Breast epithelium (tissue), 4 donors: Measurements from ENCODE around the gene FIS1. TPM values are rescaled to one million over a fixed set of nuclear protein-coding genes. Genes with fewer than 3 reads are reported as not detected.
A peak's percentile ranks its signal among the peaks of the same experiment; 100 is the strongest.

ENCODE experiments used
- DNase-seq, 2 donors: peaks; one replicate each; pipeline ENCODE4 v3.0.0-alpha.2; 2019; ENCODE audit warnings: low spot score in 2 of 2
- H3K27ac ChIP-seq, 2 donors: fragments of 200-600 bp; sonication (generic) in 1 of 2; one replicate each; pipeline ENCODE4 v1.5.1; 2016 to 2019; ENCODE audit warnings: mild to moderate bottlenecking in 1 of 2
- H3K27me3 ChIP-seq, 2 donors: fragments of 200-600 bp; sonication (generic) in 1 of 2; one replicate each; pipeline versions ENCODE4 v1.5.1 to v1.6.0; 2017 to 2019; ENCODE audit warnings: control low read depth in 1 of 2, mild to moderate bottlenecking in 1 of 2
- H3K36me3 ChIP-seq: fragments of 200-600 bp; one replicate; pipeline ENCODE4 v1.5.1; 2019
- H3K4me1 ChIP-seq, 2 donors: fragments of 200-600 bp; sonication (generic); one replicate each; pipeline ENCODE4 v1.5.1; 2016 to 2019; ENCODE audit warnings: control low read depth in 1 of 2
- H3K4me3 ChIP-seq, 3 donors: fragments of 200-600 bp; sonication (generic); 1 replicate in 2 of 3; 2 replicates in 1 of 3; pipeline ENCODE4 v1.5.1; 2016 to 2019; ENCODE audit warnings: mild to moderate bottlenecking in 3 of 3, moderate library complexity in 2 of 3
- H3K9me3 ChIP-seq, 2 donors: fragments of 200-600 bp; sonication (generic) in 1 of 2; one replicate each; pipeline ENCODE4 v1.5.1; 2016 to 2019; ENCODE audit warnings: control low read depth in 1 of 2
- POLR2A ChIP-seq: fragments of 450-650 bp; IDR thresholded peaks from one replicate; pipeline ENCODE4 v1.6.1; 2016; ENCODE audit warnings: antibody characterized with exemption, mild to moderate bottlenecking, moderate library complexity
- POLR2AphosphoS5 ChIP-seq, 3 donors: sonication (generic); formaldehyde crosslinking; IDR thresholded peaks; one replicate each; pipeline ENCODE4 v1.6.1; 2017; ENCODE audit warnings: antibody characterized with exemption in 3 of 3
- intact Hi-C: fragments of 100-400 bp; cut with DNase I; formaldehyde crosslinking; loops from one replicate; pipeline ENCODE4 v1.15.1; 2023; ENCODE audit warnings: low total_unique reads
- total RNA-seq, 3 donors: library from RNA; depleted of rRNA; stranded (reverse); fragments of >200 nt; gene quantifications; one replicate each; pipeline ENCODE4 v1.1.0, GENCODE V29; 2016
- TF ChIP-seq, protein P1 (sequence below), 3 donors: fragments of 450-650 bp; IDR thresholded peaks; one replicate each; pipeline ENCODE4 v1.5.1; 2016 to 2017; ENCODE audit warnings: antibody characterized with exemption in 3 of 3, mild to moderate bottlenecking in 3 of 3, moderate library complexity in 3 of 3

Gene FIS1
- total RNA-seq, 3 donors from 2014 or later, result 252 to 432 (median 278) TPM

- intact Hi-C loops, result loop anchor here (10.0 kb wide), 1 partner anchor 47 kb away; the partner anchor contains the start of gene MOGAT3
Observed at GRCh38 chr7:101251871-101252659, 7.2 kb upstream of the FIS1 start.

DNA sequence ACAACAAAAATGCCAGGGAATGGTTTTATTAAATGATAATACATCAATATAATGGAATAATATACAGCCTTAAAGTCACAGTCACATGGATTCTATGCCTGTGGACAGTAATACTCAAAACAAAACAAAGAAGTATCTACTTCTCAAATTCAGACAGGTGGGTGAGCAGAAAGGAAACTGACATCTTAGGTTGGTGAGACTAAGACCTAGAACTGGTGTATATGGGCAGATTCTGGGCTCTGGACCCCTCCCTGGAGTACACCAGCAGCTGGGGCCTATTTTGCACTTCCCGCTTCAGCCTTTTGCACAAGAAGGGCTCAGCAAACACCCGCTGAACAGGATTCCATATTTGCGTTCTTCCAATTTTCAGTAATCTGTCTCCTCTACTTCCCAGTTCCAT, 5.4 kb upstream of the FIS1 start:
- no peak for DNase-seq
- intact Hi-C loops, result loop anchor here (10.0 kb wide), 1 partner anchor 46 kb away; the partner anchor contains the start of gene MOGAT3
- Histone ChIP-seq H3K4me1 (peaks cover 0 to 4% of the 10 kb centered on the region in 2 donors), H3K4me3 (no peak overlapping the region), H3K27ac (no peak overlapping the region), H3K36me3 (no peaks in the 10 kb centered on the region), H3K27me3 (no peaks in the 10 kb centered on the region), H3K9me3 (no peaks in the 10 kb centered on the region)
- TF ChIP-seq, protein P1, sequence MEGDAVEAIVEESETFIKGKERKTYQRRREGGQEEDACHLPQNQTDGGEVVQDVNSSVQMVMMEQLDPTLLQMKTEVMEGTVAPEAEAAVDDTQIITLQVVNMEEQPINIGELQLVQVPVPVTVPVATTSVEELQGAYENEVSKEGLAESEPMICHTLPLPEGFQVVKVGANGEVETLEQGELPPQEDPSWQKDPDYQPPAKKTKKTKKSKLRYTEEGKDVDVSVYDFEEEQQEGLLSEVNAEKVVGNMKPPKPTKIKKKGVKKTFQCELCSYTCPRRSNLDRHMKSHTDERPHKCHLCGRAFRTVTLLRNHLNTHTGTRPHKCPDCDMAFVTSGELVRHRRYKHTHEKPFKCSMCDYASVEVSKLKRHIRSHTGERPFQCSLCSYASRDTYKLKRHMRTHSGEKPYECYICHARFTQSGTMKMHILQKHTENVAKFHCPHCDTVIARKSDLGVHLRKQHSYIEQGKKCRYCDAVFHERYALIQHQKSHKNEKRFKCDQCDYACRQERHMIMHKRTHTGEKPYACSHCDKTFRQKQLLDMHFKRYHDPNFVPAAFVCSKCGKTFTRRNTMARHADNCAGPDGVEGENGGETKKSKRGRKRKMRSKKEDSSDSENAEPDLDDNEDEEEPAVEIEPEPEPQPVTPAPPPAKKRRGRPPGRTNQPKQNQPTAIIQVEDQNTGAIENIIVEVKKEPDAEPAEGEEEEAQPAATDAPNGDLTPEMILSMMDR (IDR thresholded peaks at IDR 0.05), result no peak
- no peak for TF ChIP-seq POLR2AphosphoS5 (IDR thresholded peaks at IDR 0.05)
- no peak for TF ChIP-seq POLR2A

More at GRCh38 chr7:101251871-101252659, 7.2 kb upstream of the FIS1 start:
- H3K27me3 ChIP-seq, result no peaks in the 10 kb centered on the region
- no peaks in the 10 kb centered on the region for H3K36me3 ChIP-seq
- peaks cover 0 to 4% of the 10 kb centered on the region in 2 donors for H3K4me1 ChIP-seq
- DNase-seq, result peak; percentile 94 to 97
- TF ChIP-seq POLR2AphosphoS5 (IDR thresholded peaks at IDR 0.05) (peak in 2 of 3 donors; percentile 71 to 78), POLR2A (peak; percentile 16)
- TF ChIP-seq, protein P1 (IDR thresholded peaks at IDR 0.05), result no peak
- peak overlapping the region; percentile 73 to 90 (median 80) for H3K4me3 ChIP-seq
- no peaks in the 10 kb centered on the region for H3K9me3 ChIP-seq
- peak overlapping the region; percentile 16 to 77 for H3K27ac ChIP-seq

- Histone ChIP-seq H3K27ac (no peak overlapping the region), H3K27me3 (no peaks in the 10 kb centered on the region), H3K4me1 (peaks cover 4 to 6% of the 10 kb centered on the region in 2 donors), H3K36me3 (no peaks in the 10 kb centered on the region), H3K4me3 (no peak overlapping the region), H3K9me3 (no peaks in the 10 kb centered on the region)
- no peak for DNase-seq
- no peak for TF ChIP-seq POLR2AphosphoS5 (IDR thresholded peaks at IDR 0.05)
- no peak for TF ChIP-seq POLR2A
- TF ChIP-seq, protein P1 (IDR thresholded peaks at IDR 0.05), result no peak
- intact Hi-C loops, result no loop called here
Observed at GRCh38 chr7:101248276-101248675, 3.4 kb upstream of the FIS1 start.

GRCh38 chr7:101245147-101245668, 327 bp upstream of the FIS1 start:
- intact Hi-C loops, result no loop called here
- Histone ChIP-seq H3K36me3 (no peaks in the 10 kb centered on the region), H3K4me1 (peaks cover 0 to 7% of the 10 kb centered on the region in 2 donors)

More at GRCh38 chr7:101245147-101245668, 327 bp upstream of the FIS1 start:
- H3K27ac ChIP-seq, result peak overlapping the region; percentile 94 to 98
- no peaks in the 10 kb centered on the region for H3K9me3 ChIP-seq
- peak overlapping the region; percentile 72 to 84 (median 73) for H3K4me3 ChIP-seq
- no peaks in the 10 kb centered on the region for H3K27me3 ChIP-seq
- DNase-seq, result no peak
- TF ChIP-seq POLR2A, result no peak
- no peak for TF ChIP-seq POLR2AphosphoS5 (IDR thresholded peaks at IDR 0.05)
- TF ChIP-seq, protein P1 (IDR thresholded peaks at IDR 0.05), result no peak
